Measurements from ENCODE around the gene ZNF500.

DNA sequence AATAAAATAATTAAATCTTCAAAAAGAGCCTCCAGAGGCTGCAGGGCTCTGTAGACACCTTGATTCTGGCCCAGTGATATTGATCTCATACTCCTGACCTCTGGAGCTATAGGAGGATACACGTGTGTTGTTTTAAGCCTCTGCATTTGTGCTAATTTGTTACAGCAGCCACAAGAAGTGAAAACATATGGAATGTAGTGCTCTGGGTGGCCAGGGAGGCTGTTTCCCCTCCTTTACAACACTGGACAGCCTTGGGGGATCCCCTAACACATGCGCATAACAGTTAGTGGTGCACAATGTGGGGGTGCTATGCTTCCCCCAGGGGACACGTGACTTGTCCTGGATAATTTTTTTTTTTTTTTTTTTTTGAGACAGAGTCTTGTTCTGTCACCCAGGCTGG is 4.7 kb upstream of the ZNF500 start:
- TF ChIP-seq POLR2A (IDR thresholded peaks at IDR 0.05) = no peak
- TF ChIP-seq, protein P1, sequence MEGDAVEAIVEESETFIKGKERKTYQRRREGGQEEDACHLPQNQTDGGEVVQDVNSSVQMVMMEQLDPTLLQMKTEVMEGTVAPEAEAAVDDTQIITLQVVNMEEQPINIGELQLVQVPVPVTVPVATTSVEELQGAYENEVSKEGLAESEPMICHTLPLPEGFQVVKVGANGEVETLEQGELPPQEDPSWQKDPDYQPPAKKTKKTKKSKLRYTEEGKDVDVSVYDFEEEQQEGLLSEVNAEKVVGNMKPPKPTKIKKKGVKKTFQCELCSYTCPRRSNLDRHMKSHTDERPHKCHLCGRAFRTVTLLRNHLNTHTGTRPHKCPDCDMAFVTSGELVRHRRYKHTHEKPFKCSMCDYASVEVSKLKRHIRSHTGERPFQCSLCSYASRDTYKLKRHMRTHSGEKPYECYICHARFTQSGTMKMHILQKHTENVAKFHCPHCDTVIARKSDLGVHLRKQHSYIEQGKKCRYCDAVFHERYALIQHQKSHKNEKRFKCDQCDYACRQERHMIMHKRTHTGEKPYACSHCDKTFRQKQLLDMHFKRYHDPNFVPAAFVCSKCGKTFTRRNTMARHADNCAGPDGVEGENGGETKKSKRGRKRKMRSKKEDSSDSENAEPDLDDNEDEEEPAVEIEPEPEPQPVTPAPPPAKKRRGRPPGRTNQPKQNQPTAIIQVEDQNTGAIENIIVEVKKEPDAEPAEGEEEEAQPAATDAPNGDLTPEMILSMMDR (IDR thresholded peaks at IDR 0.05) = no peak
